Mucosa of stomach (tissue), 1 donor: ENCODE results near the gene EIF4G3.
"Not testable (repeated sequence)": the region's sequence is repeated elsewhere in the genome, so short reads cannot be mapped to it uniquely, and the experiment has no call there.

Experiments
- H3K27me3 ChIP-seq: one replicate; pipeline ENCODE4 v1.7.0; 2013; ENCODE audit warnings: mild to moderate bottlenecking, low read length; ENCODE audit not compliant: control insufficient read depth, insufficient read depth
- H3K36me3 ChIP-seq: one replicate; pipeline ENCODE4 v1.7.0; 2013; ENCODE audit warnings: low read length; ENCODE audit not compliant: control insufficient read depth, insufficient read depth
- H3K4me1 ChIP-seq: one replicate; pipeline ENCODE4 v1.7.0; 2013; ENCODE audit warnings: mild to moderate bottlenecking, low read length; ENCODE audit not compliant: control insufficient read depth, insufficient read depth
- H3K4me3 ChIP-seq: one replicate; pipeline ENCODE4 v1.7.0; 2013; ENCODE audit warnings: low read length
- H3K9ac ChIP-seq: one replicate; pipeline ENCODE4 v1.7.0; 2013; ENCODE audit warnings: mild to moderate bottlenecking, low read length, moderate library complexity
- H3K9me3 ChIP-seq: one replicate; pipeline ENCODE4 v1.7.0; 2013; ENCODE audit warnings: mild to moderate bottlenecking, low read length, moderate library complexity; ENCODE audit not compliant: control insufficient read depth
- donor health status: Pancreatic carcinoma.

EIF4G3 gene

GRCh38 chr1:21139601-21140000, 37.1 kb downstream of the EIF4G3 start:
- H3K4me3 ChIP-seq, result no peak overlapping the region
- no peaks in the 10 kb centered on the region for H3K4me1 ChIP-seq
- H3K9me3 ChIP-seq, result no peaks in the 10 kb centered on the region
- no peak overlapping the region for H3K9ac ChIP-seq
- H3K27me3 ChIP-seq, result no peaks in the 10 kb centered on the region
- H3K36me3 ChIP-seq, result no peaks in the 10 kb centered on the region

- H3K9ac ChIP-seq, H3K4me1 ChIP-seq, H3K4me3 ChIP-seq, H3K27me3 ChIP-seq, H3K36me3 ChIP-seq, H3K9me3 ChIP-seq: not testable (repeated sequence)
Measured at GRCh38 chr1:21136344-21136743, 40.4 kb downstream of the EIF4G3 start.

- Histone ChIP-seq H3K27me3 (no peaks in the 10 kb centered on the region), H3K9ac (no peak overlapping the region), H3K4me1 (no peaks in the 10 kb centered on the region), H3K9me3 (no peaks in the 10 kb centered on the region), H3K36me3 (no peaks in the 10 kb centered on the region), H3K4me3 (no peak overlapping the region)
Measured at GRCh38 chr1:21131200-21131599, 45.5 kb downstream of the EIF4G3 start.

- H3K36me3 ChIP-seq, result no peaks in the 10 kb centered on the region
- no peak overlapping the region for H3K9ac ChIP-seq
- no peak overlapping the region for H3K4me3 ChIP-seq
- no peaks in the 10 kb centered on the region for H3K27me3 ChIP-seq
- H3K9me3 ChIP-seq, result no peaks in the 10 kb centered on the region
- no peaks in the 10 kb centered on the region for H3K4me1 ChIP-seq
Measured at GRCh38 chr1:21129407-21129806, 47.3 kb downstream of the EIF4G3 start.

- Histone ChIP-seq H3K4me3 (no peak overlapping the region), H3K36me3 (no peaks in the 10 kb centered on the region), H3K4me1 (no peaks in the 10 kb centered on the region), H3K9me3 (no peaks in the 10 kb centered on the region), H3K27me3 (no peaks in the 10 kb centered on the region), H3K9ac (no peak overlapping the region)
Measured at GRCh38 chr1:21126324-21126723, 50.4 kb downstream of the EIF4G3 start.

GRCh38 chr1:21124846-21125245, 51.9 kb downstream of the EIF4G3 start:
- Histone ChIP-seq H3K9me3 (no peaks in the 10 kb centered on the region), H3K9ac (no peak overlapping the region), H3K27me3 (no peaks in the 10 kb centered on the region), H3K4me1 (no peaks in the 10 kb centered on the region), H3K36me3 (no peaks in the 10 kb centered on the region), H3K4me3 (no peak overlapping the region)

- no peaks in the 10 kb centered on the region for H3K4me1 ChIP-seq
- H3K4me3 ChIP-seq, result no peak overlapping the region
- no peaks in the 10 kb centered on the region for H3K27me3 ChIP-seq
- no peaks in the 10 kb centered on the region for H3K9me3 ChIP-seq
- no peaks in the 10 kb centered on the region for H3K36me3 ChIP-seq
- no peak overlapping the region for H3K9ac ChIP-seq
Measured at GRCh38 chr1:21123287-21123948, 53.3 kb downstream of the EIF4G3 start.

- H3K27me3 ChIP-seq, result no peaks in the 10 kb centered on the region
- H3K4me1 ChIP-seq, result no peaks in the 10 kb centered on the region
- H3K36me3 ChIP-seq, result no peaks in the 10 kb centered on the region
- H3K9me3 ChIP-seq, result no peaks in the 10 kb centered on the region
- no peak overlapping the region for H3K9ac ChIP-seq
- no peak overlapping the region for H3K4me3 ChIP-seq
Measured at GRCh38 chr1:21121764-21122471, 54.8 kb downstream of the EIF4G3 start.

- no peaks in the 10 kb centered on the region for H3K4me1 ChIP-seq
- H3K4me3 ChIP-seq, result no peak overlapping the region
- no peak overlapping the region for H3K9ac ChIP-seq
- H3K36me3 ChIP-seq, result no peaks in the 10 kb centered on the region
- H3K9me3 ChIP-seq, result no peaks in the 10 kb centered on the region
- H3K27me3 ChIP-seq, result no peaks in the 10 kb centered on the region
Measured at GRCh38 chr1:21118167-21118566, 58.5 kb downstream of the EIF4G3 start.

GRCh38 chr1:21117597-21118001, 59.1 kb downstream of the EIF4G3 start:
- no peak overlapping the region for H3K4me3 ChIP-seq
- no peaks in the 10 kb centered on the region for H3K27me3 ChIP-seq
- no peaks in the 10 kb centered on the region for H3K9me3 ChIP-seq
- H3K9ac ChIP-seq, result no peak overlapping the region
- no peaks in the 10 kb centered on the region for H3K36me3 ChIP-seq
- H3K4me1 ChIP-seq, result no peaks in the 10 kb centered on the region

GRCh38 chr1:21117159-21117558, 59.5 kb downstream of the EIF4G3 start:
- H3K9me3 ChIP-seq, result no peaks in the 10 kb centered on the region
- H3K9ac ChIP-seq, result no peak overlapping the region
- H3K4me1 ChIP-seq, result no peaks in the 10 kb centered on the region
- no peak overlapping the region for H3K4me3 ChIP-seq
- no peaks in the 10 kb centered on the region for H3K36me3 ChIP-seq
- H3K27me3 ChIP-seq, result no peaks in the 10 kb centered on the region

- Histone ChIP-seq H3K27me3 (no peaks in the 10 kb centered on the region), H3K36me3 (no peaks in the 10 kb centered on the region), H3K9ac (no peak overlapping the region), H3K4me3 (no peak overlapping the region), H3K9me3 (no peaks in the 10 kb centered on the region), H3K4me1 (no peaks in the 10 kb centered on the region)
Measured at GRCh38 chr1:21115098-21115760, 61.5 kb downstream of the EIF4G3 start.
